Mucosa of stomach (tissue), 1 donor: ENCODE data around the gene DDX10.
"Not testable (repeated sequence)": the region's sequence is repeated elsewhere in the genome, so short reads cannot be mapped to it uniquely, and the experiment has no call there.

Source experiments
- H3K27me3 ChIP-seq: one replicate; pipeline ENCODE4 v1.7.0; 2013; ENCODE audit warnings: mild to moderate bottlenecking, low read length; ENCODE audit not compliant: control insufficient read depth, insufficient read depth
- H3K36me3 ChIP-seq: one replicate; pipeline ENCODE4 v1.7.0; 2013; ENCODE audit warnings: low read length; ENCODE audit not compliant: control insufficient read depth, insufficient read depth
- H3K4me1 ChIP-seq: one replicate; pipeline ENCODE4 v1.7.0; 2013; ENCODE audit warnings: mild to moderate bottlenecking, low read length; ENCODE audit not compliant: control insufficient read depth, insufficient read depth
- H3K4me3 ChIP-seq: one replicate; pipeline ENCODE4 v1.7.0; 2013; ENCODE audit warnings: low read length
- H3K9ac ChIP-seq: one replicate; pipeline ENCODE4 v1.7.0; 2013; ENCODE audit warnings: mild to moderate bottlenecking, low read length, moderate library complexity
- H3K9me3 ChIP-seq: one replicate; pipeline ENCODE4 v1.7.0; 2013; ENCODE audit warnings: mild to moderate bottlenecking, low read length, moderate library complexity; ENCODE audit not compliant: control insufficient read depth
- donor health status: Pancreatic carcinoma.

DDX10 gene

DNA sequence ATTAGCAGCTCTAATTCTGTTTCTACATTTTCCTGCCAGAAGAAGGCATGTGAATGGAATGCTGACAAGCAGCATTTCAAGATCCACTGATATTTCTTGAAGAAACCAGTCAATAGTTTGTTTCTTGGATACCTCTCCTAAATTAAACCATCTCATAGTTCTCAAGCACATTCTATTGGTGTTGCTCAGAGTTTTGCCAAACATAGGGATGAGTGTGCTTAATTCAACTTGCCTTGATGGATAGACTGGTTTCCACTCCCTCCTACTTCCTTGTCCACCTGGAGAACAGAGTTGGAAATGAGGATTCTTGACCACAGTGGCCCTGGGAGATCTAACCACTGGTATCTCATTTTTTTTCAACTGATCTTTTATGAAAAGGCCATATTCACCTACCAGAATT is 29.8 kb upstream of the DDX10 start:
- Histone ChIP-seq H3K27me3 (no peaks in the 10 kb centered on the region), H3K36me3 (no peaks in the 10 kb centered on the region), H3K9me3 (no peaks in the 10 kb centered on the region), H3K9ac (no peak overlapping the region), H3K4me1 (no peaks in the 10 kb centered on the region), H3K4me3 (no peak overlapping the region)

DNA sequence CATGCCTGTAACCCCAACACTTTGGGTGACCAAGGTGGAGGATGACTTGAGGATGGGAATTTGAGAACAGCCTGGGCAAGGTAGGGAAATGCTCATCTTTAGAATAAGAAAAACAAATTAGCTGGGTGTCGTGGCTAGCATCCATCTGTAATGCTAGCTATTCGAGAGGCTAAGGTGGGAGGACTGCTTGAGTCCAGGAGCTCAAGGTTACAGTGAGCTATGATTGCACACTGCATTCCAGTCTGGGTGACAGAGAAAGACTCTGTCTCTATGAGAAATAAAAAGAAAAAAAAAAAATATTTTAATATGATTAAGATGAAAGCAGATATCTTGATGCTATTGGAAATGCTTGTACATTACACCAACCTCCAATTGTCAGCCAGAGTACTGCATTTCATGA is 28.6 kb upstream of the DDX10 start:
- H3K9ac ChIP-seq = no peak overlapping the region
- H3K4me1 ChIP-seq = no peaks in the 10 kb centered on the region
- H3K36me3 ChIP-seq = no peaks in the 10 kb centered on the region
- no peaks in the 10 kb centered on the region for H3K9me3 ChIP-seq
- no peaks in the 10 kb centered on the region for H3K27me3 ChIP-seq
- no peak overlapping the region for H3K4me3 ChIP-seq

DNA sequence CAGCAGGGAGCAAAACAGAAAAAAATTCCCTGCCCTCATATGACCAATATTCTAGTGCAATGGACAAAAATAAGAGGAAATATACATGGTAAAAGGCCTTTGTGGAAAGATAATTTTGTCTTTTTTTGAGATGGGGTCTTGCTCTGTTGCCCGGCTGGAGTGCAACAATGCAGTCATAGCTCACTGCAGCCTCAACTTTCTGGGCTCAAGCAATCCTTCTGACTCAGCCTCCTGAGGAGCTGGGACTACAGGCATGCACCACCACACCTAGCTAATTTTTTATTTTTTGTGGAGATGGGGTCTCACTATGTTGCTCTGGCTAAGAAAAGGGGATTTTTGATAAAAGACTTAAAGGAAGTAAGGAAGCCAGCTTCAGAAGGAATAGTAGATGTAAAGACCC is 25.7 kb upstream of the DDX10 start:
- H3K4me1 ChIP-seq = no peaks in the 10 kb centered on the region
- H3K27me3 ChIP-seq = no peaks in the 10 kb centered on the region
- H3K4me3 ChIP-seq = no peak overlapping the region
- H3K9me3 ChIP-seq = no peaks in the 10 kb centered on the region
- H3K36me3 ChIP-seq = no peaks in the 10 kb centered on the region
- no peak overlapping the region for H3K9ac ChIP-seq

DNA sequence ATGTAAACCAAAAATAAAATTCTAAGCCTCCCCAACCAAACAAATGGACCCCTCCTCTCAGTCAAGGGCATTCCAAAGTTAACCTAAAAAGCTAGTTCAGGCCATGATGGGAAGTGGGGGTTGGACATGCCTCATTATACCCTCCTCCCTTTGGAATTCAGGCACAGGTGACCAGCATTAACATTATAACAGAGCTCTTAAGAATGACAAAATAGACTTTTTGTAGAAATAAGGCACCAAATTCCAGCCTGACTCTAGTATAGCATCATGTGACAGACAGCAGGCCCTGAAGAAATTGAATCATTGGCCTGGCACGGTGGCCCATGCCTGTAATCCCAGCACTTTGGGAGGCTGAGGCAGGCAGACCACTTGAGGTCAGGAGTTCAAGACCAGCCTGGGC is 23.1 kb upstream of the DDX10 start:
- not testable (repeated sequence) for H3K9me3 ChIP-seq, H3K4me3 ChIP-seq, H3K36me3 ChIP-seq, H3K4me1 ChIP-seq, H3K27me3 ChIP-seq, H3K9ac ChIP-seq

DNA sequence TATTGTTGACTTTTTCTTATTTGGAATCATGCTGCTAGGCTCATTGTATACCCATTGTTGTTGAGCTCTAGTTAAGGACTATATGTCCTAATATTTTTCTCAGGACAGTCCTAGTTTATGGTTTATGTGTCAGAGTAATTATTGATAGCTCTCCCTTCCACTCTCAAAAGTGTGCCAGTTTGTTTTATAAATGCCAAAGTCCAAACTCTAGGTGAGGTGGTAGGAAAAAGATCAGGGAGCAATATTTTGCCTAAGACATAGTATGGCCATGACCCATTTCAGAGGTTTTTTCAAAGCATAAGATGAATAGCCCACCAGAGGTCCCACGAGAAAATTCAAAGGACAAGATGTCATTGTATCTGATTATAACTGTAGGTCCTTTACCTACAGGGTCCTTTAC is 20.9 kb upstream of the DDX10 start:
- no peaks in the 10 kb centered on the region for H3K9me3 ChIP-seq
- no peak overlapping the region for H3K9ac ChIP-seq
- no peaks in the 10 kb centered on the region for H3K4me1 ChIP-seq
- no peak overlapping the region for H3K4me3 ChIP-seq
- H3K27me3 ChIP-seq = peaks cover 3% of the 10 kb centered on the region
- H3K36me3 ChIP-seq = no peaks in the 10 kb centered on the region

DNA sequence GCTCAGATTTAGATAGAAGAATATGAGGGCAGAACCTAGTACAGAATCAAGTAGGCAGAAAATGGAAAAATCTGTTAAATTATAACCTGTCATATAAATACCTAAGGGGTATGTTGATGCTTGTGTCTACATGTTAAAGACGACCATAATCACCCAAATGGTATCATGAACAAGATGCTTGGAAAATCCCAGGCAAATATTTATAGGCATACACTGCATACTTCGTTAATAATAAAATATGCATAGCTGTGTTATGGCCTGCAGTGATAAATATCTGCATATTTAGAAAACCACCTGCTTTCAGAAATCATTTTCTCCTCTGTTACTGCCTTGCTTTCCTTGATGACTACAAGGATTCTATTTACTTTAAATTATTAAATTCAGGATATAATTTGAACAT is 18.9 kb upstream of the DDX10 start:
- Histone ChIP-seq H3K4me1 (no peaks in the 10 kb centered on the region), H3K9ac (no peak overlapping the region), H3K36me3 (no peaks in the 10 kb centered on the region), H3K4me3 (no peak overlapping the region), H3K9me3 (no peaks in the 10 kb centered on the region), H3K27me3 (peaks cover 3% of the 10 kb centered on the region)

DNA sequence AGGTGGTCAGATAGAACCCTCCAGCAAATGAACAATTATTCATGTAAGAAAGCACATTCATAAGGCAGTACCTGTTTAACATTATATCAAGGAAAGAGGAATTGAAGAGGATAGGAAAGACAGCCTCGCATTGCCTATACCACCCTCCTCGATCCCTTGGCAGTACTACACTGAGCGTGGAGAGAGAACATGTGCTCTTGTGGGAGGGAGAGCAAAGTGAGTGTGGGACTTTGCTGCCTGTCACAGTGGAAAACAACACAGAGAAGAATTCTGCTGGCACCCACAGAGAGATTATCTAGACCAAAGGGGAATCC is 17.5 kb upstream of the DDX10 start:
- Histone ChIP-seq H3K9me3 (no peaks in the 10 kb centered on the region), H3K36me3 (no peaks in the 10 kb centered on the region), H3K27me3 (peaks cover 3% of the 10 kb centered on the region), H3K4me3 (no peak overlapping the region), H3K4me1 (no peaks in the 10 kb centered on the region), H3K9ac (no peak overlapping the region)

DNA sequence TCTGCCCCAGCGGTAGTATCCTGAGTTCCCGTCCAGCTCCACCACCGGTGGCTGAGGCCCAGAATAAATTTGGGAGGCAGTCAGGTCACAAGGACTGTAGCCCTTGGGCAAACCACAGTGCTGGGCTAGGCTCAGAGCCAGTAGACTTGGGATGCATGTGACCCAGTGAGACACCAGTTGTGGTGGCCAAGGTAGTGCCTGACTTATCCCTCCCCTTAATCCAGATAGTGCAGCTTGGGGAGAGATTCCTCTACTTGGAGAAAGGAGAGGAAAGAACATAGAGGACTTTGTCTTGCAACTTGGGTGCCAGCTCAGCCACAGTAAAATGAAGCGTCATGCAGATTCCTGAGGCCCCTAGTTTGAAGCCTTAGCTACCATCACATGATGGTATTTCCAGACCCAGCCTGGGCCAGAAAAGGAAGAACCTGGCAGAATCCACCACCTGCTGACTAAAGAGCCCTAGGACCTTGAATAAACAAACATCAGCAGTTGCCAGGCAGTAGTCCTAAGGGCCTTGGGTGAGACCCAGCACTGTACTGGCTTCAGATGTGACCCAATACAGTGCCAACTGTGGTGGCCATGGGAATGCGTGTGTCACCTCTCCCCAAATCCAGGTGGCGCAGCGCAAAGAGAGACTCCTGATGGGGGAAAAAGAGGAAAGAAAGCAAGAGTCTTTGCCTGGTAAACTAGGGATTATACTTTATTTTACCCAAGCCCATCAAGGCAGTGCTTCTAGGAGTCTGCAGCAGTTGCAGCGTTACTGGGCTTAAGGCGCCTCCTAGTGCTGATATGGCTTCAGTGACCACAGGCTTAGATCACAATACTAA is 17.0 kb upstream of the DDX10 start:
- peak overlapping the region; percentile 15 for H3K9ac ChIP-seq
- no peaks in the 10 kb centered on the region for H3K4me1 ChIP-seq
- peaks cover 3% of the 10 kb centered on the region for H3K27me3 ChIP-seq
- H3K9me3 ChIP-seq = no peaks in the 10 kb centered on the region
- no peak overlapping the region for H3K4me3 ChIP-seq
- no peaks in the 10 kb centered on the region for H3K36me3 ChIP-seq

DNA sequence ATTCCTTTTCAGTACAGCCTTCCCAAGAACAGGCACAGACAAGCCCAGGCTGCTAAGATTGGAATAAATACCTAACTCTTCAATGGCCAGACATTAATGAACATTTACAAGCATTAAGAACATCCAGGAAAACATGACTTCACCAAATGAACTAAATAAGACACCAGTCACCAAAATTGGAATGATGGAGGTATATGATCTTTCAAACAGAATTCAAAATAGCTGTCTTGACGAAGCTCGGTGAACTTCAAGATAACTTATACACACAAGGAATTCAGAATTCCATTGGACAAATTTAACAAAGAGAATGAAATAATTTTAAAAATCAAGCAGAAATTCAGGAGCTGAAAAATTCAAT is 16.4 kb upstream of the DDX10 start:
- peaks cover 3% of the 10 kb centered on the region for H3K27me3 ChIP-seq
- no peaks in the 10 kb centered on the region for H3K9me3 ChIP-seq
- no peaks in the 10 kb centered on the region for H3K4me1 ChIP-seq
- H3K9ac ChIP-seq = no peak overlapping the region
- no peak overlapping the region for H3K4me3 ChIP-seq
- no peaks in the 10 kb centered on the region for H3K36me3 ChIP-seq

DNA sequence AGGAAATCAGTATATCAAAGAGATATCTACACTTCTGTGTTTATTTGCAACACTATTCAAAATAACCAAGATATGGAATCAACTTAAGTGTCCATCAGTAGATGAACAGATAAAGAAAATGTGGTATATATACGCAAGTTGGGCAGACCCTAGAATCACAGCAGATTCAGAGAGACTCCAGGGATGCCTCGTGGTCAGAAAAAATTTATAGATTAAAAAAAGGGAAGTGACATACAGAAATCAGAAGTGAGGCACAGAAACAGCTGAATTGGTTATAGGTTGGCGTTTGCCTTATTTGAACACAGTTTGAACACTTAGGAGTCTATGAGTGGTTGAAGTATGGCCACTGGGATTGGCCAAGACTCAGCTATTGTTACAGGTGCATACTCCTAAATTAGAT is 10.8 kb upstream of the DDX10 start:
- not testable (repeated sequence) for H3K36me3 ChIP-seq, H3K27me3 ChIP-seq, H3K9me3 ChIP-seq, H3K4me1 ChIP-seq, H3K4me3 ChIP-seq, H3K9ac ChIP-seq

DNA sequence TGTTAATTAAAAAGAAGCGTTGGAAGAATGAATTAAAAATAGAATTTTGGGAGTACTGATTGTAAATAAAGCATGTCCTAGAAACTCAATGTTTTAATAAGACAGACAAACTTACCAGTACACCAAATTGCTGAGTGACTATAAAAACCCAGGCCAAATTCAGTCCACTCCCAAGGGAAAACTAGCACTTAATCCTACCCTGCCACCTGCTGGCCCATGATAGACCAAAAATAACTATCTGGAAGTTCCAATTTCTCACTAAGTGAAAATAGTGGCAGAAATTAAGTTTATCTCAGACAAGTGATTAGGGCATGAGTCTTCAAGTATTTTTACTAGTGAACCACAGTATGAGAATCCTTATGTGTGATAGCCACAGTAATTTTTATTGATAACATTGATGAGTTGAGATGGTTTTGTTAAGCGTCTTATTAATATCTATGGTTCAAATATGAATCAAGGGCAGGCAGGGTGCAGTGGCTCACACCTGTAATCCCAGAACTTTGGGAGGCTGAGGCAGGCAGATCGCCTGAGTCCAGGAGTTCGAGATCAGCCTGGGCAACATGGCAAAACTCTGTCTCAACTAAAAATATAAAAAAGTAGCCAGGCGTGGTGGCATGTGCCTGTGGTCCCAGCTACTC is 9.8 kb upstream of the DDX10 start:
- H3K9me3 ChIP-seq = no peaks in the 10 kb centered on the region
- H3K36me3 ChIP-seq = no peaks in the 10 kb centered on the region
- H3K9ac ChIP-seq = no peak overlapping the region
- no peaks in the 10 kb centered on the region for H3K27me3 ChIP-seq
- no peaks in the 10 kb centered on the region for H3K4me1 ChIP-seq
- H3K4me3 ChIP-seq = no peak overlapping the region

DNA sequence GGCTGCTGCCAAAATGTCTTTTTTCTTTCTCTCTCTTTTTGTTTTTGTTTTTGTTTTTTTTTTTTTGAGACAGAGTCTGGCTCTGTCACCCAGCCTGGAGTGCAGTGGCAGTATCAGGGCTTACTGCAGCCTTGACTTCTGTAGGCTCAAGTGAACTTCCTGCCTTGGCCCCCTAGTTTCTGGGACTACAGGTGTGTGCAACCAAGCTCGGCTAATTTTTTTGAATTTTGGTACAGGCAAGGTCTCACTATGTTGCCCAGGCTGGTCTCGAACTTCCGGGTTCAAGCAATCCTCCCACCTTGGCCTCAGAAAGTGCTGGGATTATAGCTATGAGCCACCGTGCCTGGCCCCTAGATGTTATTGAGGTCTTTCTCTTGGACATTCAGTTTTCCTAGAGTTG is 2.2 kb upstream of the DDX10 start:
- H3K4me1 ChIP-seq = peaks cover 8% of the 10 kb centered on the region
- H3K9me3 ChIP-seq = no peaks in the 10 kb centered on the region
- no peaks in the 10 kb centered on the region for H3K27me3 ChIP-seq
- no peaks in the 10 kb centered on the region for H3K36me3 ChIP-seq
- H3K9ac ChIP-seq = no peak overlapping the region
- no peak overlapping the region for H3K4me3 ChIP-seq
